Fibroblast of skin of abdomen (primary cell): ENCODE measurements around the gene CPED1.
"Not testable (repeated sequence)": the region's sequence is repeated elsewhere in the genome, so short reads cannot be mapped to it uniquely, and the experiment has no call there.

ENCODE experiments used
- DNase-seq: peaks from one replicate; pipeline ENCODE4 v3.0.0-alpha.2; 2013

The CPED1 gene

GRCh38 chr7:121294448-121294992 is 306.0 kb downstream of the CPED1 start:
- DNase-seq, result no peak

- no peak for DNase-seq
Observed at GRCh38 chr7:121297843-121298242, 309.3 kb downstream of the CPED1 start.

- DNase-seq, result no peak
Observed at GRCh38 chr7:121298831-121299239, 310.3 kb downstream of the CPED1 start.

DNA sequence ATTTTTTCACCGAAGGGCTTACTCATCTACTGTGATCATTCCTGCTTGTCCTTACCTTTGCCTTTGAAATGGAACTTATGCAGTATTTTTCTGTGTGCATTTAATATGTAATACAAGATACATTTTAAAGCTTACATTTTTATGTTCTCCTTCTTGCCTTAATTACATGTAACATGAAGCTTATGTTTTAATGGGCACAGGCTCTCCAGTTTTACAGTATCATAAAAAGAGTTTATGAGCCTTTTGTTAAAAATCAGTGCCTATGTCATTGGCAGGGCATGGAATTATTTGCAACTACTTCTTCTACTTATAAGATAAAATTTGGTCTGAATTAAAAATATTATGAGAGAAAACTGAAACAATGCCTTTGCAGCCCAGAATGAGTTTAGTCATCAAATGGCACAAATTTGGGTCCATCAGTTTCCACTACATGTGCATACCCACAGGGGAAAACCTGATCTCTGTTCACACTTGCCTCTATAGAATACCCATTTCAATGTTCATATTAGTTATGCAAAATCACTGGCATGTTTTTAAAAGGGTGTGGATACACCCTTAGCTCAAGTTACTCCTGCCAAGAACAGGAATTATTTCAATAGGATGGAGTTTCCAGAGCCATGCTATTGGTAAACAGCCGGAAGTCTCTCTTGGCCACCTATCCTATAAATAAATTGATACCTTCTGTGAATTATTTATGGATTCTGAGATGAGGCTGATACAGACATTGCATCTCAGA is 312.3 kb downstream of the CPED1 start:
- DNase-seq, result no peak

- DNase-seq, result peak; percentile 43
Observed at GRCh38 chr7:121301446-121302213, 313.1 kb downstream of the CPED1 start.

DNA sequence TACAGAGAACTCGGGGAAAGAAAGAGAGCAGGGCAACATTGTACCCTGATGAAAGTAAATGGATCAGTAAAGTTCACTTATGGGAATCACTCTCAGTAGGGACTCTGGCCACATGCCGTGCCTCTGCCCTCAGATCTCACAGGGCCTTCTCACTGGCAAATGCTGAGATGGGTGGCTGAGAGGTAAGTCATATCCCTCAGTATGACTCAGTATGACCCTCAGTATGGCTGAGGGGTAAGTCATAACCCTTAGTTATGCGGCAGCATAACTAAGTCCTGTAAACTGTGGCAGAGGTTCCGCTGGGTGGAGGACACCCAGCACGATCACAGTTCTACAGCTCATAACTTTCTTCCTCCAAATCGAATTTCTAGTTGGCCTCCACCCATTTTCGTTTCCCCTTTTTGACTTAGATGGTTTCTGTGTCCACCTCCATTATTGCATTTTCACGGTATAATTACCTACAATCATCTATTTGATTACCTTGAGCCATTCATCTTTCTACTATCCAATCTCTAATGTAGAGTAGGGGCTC is 313.8 kb downstream of the CPED1 start:
- peak; percentile 58 for DNase-seq

- no peak for DNase-seq
Observed at GRCh38 chr7:121303422-121304101, 315.1 kb downstream of the CPED1 start.

GRCh38 chr7:121304102-121304658 is 315.7 kb downstream of the CPED1 start:
- peak; percentile 38 for DNase-seq

DNA sequence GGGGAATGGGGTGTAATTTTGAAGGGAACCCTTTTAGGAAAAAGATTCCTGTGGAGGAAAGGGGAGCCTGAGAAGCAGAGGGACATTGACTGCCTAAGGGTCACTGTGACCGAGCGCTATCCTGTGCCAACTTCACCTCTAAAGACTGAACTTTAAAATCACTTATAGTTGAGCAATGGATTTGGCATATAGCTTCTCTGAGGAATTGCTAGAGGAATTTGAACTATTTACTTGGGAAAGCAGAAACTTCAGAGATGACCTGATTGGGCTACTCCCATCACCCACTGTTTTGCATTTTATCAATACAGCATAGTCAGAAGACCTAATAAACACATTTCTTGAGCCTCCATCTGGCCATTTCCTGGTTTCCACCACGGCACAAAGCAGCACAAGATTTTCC is 316.6 kb downstream of the CPED1 start:
- DNase-seq, result peak; percentile 50

DNA sequence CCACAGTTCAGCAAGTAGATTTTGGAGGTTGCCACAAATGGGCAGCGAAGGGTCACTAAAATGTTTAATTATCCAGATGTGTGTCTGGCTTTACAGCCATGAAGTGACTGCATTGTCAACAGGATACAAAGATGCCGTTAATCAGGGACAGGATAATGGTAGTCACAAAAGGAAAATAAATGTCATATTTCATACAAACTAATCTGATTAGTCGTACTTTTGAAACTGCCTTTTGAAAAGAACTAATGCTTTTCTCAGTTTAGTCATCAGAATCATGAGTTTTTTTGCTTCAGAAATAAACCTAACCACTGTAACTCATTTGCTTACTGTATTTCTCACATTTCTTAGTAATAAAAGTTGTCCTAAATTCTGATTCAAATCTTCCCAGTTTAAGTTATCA is 318.1 kb downstream of the CPED1 start:
- no peak for DNase-seq

DNA sequence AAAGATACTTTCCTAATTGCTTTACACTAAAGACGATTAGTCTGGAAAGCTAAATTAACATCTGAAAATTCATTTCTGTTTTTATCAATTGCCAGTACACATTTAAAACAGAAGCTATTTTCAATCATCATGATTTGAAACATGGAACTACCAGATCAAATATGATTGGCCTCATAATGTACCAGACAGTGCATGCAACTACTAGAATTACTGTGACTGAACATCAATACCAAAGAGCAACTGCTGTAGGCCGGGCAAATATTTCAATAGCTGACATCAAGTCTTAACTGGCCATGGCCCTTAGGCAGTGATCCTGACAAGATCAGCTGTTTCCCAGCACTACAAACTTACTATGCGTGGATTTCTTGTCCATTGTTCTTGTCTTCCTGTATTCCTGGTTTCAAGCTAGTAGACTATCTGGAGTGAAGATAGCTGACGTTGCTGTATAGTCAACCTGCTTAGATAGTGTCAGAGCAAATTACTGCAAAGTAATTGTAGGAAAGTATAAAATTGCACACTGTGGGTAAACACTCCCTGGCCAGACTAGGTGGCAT is 318.6 kb downstream of the CPED1 start:
- DNase-seq, result no peak

DNA sequence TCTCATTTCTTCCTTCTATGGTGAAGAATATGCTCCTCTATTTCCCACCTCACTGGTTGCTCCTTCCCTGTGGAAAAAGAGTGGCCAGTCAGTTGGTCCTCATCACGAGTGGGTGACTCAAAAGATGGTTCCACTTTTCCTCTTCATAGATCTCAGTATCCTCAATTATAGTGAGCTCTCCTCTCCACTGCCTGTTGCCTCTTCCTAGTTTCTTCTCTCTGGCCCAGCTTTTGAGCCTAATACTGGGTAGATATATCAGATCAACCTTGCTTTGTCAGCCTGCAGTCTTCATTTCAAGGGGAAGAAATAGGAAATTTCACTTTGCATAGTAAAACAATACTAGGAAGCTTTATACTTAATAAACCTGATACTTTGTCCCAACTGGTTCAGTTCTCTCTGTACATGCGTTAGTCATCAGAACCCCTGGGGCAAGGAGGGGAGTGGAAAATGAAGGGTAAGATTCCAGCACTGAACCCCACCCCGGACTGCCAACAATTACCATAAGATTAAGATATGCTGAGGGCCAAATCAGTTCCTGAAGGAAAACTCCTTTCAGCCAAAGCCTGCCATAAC is 324.8 kb downstream of the CPED1 start:
- DNase-seq, result no peak

DNA sequence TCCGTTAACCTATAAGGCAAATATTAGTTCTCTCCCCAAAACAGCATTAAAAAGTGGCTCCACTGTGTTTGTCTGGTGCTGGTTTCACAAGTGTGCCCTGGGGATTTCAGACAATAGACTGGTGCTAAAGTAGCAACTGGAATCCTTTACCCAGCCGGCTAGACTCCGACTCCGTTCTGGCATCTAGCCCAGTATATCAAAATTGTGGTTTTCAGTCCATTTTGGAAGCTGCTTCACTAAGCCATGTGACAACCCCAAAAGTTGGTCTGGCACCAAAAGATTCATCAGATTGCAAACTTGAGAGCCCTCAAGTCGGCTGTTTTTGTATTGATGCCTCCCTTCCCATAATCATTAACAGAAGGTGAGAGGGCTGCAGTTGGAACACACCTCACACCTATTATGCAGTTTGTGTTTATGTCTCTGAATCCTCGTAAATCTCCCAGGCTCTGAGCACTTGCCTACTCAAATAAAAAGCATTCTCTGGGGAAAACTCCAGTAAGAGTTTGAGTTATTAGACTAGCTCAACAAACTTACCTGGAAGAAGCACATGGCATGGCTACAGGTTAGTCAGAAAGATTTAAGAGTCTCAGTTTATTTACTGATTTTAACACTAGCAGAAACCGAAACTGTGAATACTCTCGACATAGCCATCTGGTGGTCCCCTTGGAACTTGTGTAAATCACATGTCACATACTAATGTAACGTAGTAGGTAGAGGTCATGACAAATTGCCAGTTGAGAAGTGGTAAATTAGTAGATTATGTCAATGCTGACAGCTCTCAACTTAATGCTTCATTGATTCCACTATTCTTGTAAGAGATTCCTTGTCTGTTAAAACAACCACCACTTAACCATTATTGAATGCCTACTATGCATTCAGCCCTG is 325.5 kb downstream of the CPED1 start:
- peak; percentile 68 for DNase-seq

GRCh38 chr7:121315170-121315569 is 326.7 kb downstream of the CPED1 start:
- not testable (repeated sequence) for DNase-seq

GRCh38 chr7:121322460-121322859 is 333.9 kb downstream of the CPED1 start:
- no peak for DNase-seq

GRCh38 chr7:121323515-121324302 is 335.2 kb downstream of the CPED1 start:
- DNase-seq, result no peak

DNA sequence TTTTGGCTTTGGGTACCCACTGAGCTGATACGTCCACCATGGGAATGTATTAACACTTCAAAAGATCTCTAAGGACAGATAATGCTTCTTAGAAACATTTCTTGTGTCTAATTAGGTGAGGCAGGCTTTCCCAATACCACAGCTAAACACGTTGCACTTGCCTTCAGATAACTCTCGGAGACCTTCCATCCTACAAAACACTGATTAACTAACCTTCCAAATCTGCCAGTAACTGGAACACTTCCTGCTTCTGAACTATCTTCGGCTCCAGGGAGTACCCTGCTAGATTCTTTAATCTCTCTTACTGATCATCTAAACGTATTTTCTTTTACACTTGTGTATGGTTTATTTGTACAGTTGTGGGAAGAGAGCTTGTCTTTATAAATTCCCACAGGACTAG is 339.2 kb downstream of the CPED1 start:
- DNase-seq, result no peak

DNA sequence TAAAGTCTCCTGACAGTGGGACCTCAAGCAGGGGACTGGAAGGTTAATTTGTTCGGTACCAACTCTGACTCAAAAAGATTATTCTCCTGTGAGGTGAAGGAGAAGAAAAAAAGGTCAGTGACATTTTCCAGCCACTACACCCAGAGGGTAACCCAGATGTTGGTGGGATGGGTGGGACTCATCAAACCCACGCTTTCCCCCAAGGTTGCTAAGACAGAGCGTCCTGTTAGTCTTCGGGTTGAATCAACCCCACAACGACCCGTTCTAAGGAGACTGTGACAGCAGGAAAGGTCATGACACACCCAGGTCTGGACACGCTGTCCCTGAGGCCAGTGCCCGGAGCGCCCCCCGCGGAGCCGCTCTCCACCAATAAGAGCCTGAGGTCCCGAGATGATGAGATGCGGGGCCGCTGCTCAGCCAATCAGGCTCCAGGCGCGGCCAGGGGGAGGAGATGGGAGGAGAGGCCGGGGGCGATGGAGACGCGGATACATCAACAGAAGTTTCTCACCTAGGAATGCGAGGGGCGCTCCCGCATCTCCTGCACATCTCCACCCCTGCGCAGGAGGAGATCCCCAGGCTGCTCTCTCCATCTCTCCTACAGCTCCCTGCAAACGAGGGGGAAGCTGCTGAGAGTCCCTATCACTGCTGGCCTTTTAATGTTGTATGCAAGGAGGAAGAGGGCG is 340.1 kb downstream of the CPED1 start, which contains the start of gene WNT16:
Gene WNT16 (plus strand): TSS at position 493 of the 683 bp plus-strand sequence. CDS start 293 bp downstream, outside the sequence.
- no peak for DNase-seq
